Panc1 (cell line): ENCODE data around the gene NAA25. TPM values are rescaled to one million over a fixed set of nuclear protein-coding genes. Genes with fewer than 3 reads are reported as not detected.
"Not testable (repeated sequence)": the region's sequence is repeated elsewhere in the genome, so short reads cannot be mapped to it uniquely, and the experiment has no call there.

Experiments
- ATAC-seq: fragments of 200-7000 bp; cut with Tn5 transposase; 2 replicates; pipeline ENCODE4 v1.9.1; 2020; ENCODE audit warnings: mild to moderate bottlenecking, moderate library complexity
- BruUV-seq: library from RNA; stranded (reverse); fragments of 400-500 nt; replicated peaks from 2 replicates; lab custom pipeline; 2021; lab: Mats Ljungman, UMichigan
- CTCF ChIA-PET: fragments of 300-600 bp; sonication (Branson Sonifier 250); formaldehyde crosslinking; loops from one replicate; lab custom pipeline; 2022; ENCODE audit warnings: antibody characterized with exemption; lab: Charles Lee
- POLR2A ChIA-PET: fragments of 300-600 bp; sonication (Branson Sonifier 250); formaldehyde crosslinking; loops from one replicate; lab custom pipeline; 2022; ENCODE audit warnings: antibody characterized with exemption; lab: Charles Lee
- DNase-seq: peaks from one replicate; pipeline ENCODE4 v3.0.0-alpha.2; 2010; ENCODE audit warnings: low read depth, low spot score
- H3K27ac ChIP-seq: 2 replicates; pipeline ENCODE4 v1.5.1; 2011; ENCODE audit warnings: mild to moderate bottlenecking, low read length, inconsistent platforms
- H3K27me3 ChIP-seq: fragments of 200-500 bp; sonication (Bioruptor generic); 2 replicates; pipeline ENCODE4 v1.6.0; 2014; ENCODE audit warnings: low read length, inconsistent platforms; ENCODE audit not compliant: control insufficient read depth, insufficient read depth
- H3K36me3 ChIP-seq: fragments of 200-500 bp; sonication (Bioruptor generic); 2 replicates; pipeline ENCODE4 v1.5.1; 2014; ENCODE audit warnings: inconsistent platforms, mild to moderate bottlenecking, low read length, moderate library complexity; ENCODE audit not compliant: control insufficient read depth, insufficient read depth
- H3K4me1 ChIP-seq: 2 replicates; pipeline ENCODE4 v1.5.1; 2011; ENCODE audit warnings: inconsistent platforms, mild to moderate bottlenecking, low read length, moderate library complexity; ENCODE audit not compliant: control insufficient read depth, insufficient read depth
- H3K4me3 ChIP-seq, 2 experiments: 2 replicates each; pipeline ENCODE4 v1.5.1; 2011 to 2012; ENCODE audit warnings: low read depth in 2 of 2, low read length in 2 of 2, mild to moderate bottlenecking in 2 of 2, inconsistent platforms in 1 of 2, moderate library complexity in 1 of 2
- H3K9me3 ChIP-seq: fragments of 200-500 bp; sonication (Bioruptor generic); 2 replicates; pipeline ENCODE4 v1.5.1; 2014; ENCODE audit warnings: low read depth, mild to moderate bottlenecking, inconsistent platforms, low read length, moderate library complexity; ENCODE audit not compliant: control insufficient read depth, insufficient read depth
- CTCF ChIP-seq: fragments of 450-650 bp; IDR thresholded peaks from 2 replicates; pipeline ENCODE4 v1.5.1; 2017; ENCODE audit warnings: mild to moderate bottlenecking
- POLR2AphosphoS5 ChIP-seq: IDR thresholded peaks from 2 replicates; pipeline ENCODE4 v1.6.1; 2012; ENCODE audit warnings: mild to moderate bottlenecking, low read depth, low read length, moderate library complexity
- SIN3A ChIP-seq: IDR thresholded peaks from 2 replicates; pipeline ENCODE4 v1.6.1; 2012; ENCODE audit warnings: low read depth, mild to moderate bottlenecking, low read length, moderate library complexity, borderline replicate concordance; ENCODE audit not compliant: insufficient read depth
- TCF7L2 ChIP-seq: IDR thresholded peaks from 2 replicates; pipeline ENCODE4 v1.6.1; 2011; ENCODE audit warnings: mild to moderate bottlenecking, low read depth, low read length, inconsistent platforms
- in situ Hi-C: cut with HindIII; loops from 2 replicates; pipeline ENCODE4 v1.10.0; 2016; ENCODE audit warnings: low sequenced_read_pairs, low pct_unique_long_range_greater_than_20kb
- intact Hi-C: fragments of 100-400 bp; cut with micrococcal nuclease; formaldehyde crosslinking; loops from one replicate; pipeline ENCODE4 v1.10.0; 2022; ENCODE audit not compliant: unreplicated experiment
- total RNA-seq: library from RNA; stranded (reverse); gene quantifications from one replicate; pipeline ENCODE4 v1.2.1, GENCODE V29; 2021; ENCODE audit not compliant: unreplicated experiment
- TF ChIP-seq, protein P1 (sequence below), 2 experiments: IDR thresholded peaks; 2 replicates each; pipeline ENCODE4 v1.6.1; 2011 to 2012; ENCODE audit warnings: low read depth in 2 of 2, control low read depth in 1 of 2, low read length in 1 of 2, mild to moderate bottlenecking in 1 of 2, moderate library complexity in 1 of 2; ENCODE audit not compliant: insufficient read depth in 1 of 2

Gene NAA25
- total RNA-seq, 1 experiment from 2014 or later = 32.2 TPM

DNA sequence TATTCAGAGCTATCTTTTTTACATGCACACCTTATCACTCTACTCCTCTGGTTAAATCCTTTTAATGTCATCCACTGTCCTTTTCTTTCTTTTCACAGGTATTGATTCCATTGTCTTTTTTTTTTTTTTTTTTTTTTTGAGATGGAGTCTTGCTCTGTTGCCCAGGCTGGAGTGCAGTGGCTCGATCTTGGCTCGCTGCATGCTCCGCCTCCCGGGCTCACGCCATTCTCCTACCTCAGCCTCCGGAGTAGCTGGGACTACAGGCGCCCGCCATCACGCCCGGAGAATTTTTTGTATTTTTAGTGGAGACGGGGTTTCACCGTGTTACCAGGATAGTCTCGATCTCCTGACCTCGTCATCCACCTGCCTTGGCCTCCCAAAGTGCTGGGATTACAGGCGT is 8.1 kb downstream of the NAA25 start:
- in situ Hi-C loops, H3K36me3 ChIP-seq, H3K4me1 ChIP-seq, H3K4me3 ChIP-seq, ATAC-seq, H3K27me3 ChIP-seq, H3K9me3 ChIP-seq, H3K27ac ChIP-seq, BruUV-seq, DNase-seq, intact Hi-C loops, CTCF ChIA-PET: not testable (repeated sequence)
- POLR2A ChIA-PET = interaction anchor here (0.7 kb wide), 4 partner anchors 50 to 264 kb away, joined by 7 to 13 read pairs (median 10); no protein-coding TSS in a partner anchor

- intact Hi-C loops = no loop called here
- ATAC-seq = peak; percentile 32; the same call in 1 of the 2 replicates
Measured at GRCh38 chr12:112097641-112098040, 10.9 kb downstream of the NAA25 start.

More at GRCh38 chr12:112097641-112098040, 10.9 kb downstream of the NAA25 start:
- H3K4me3 ChIP-seq = no peak overlapping the region
- H3K27ac ChIP-seq = no peak overlapping the region
- POLR2A ChIA-PET = interaction anchor here (0.7 kb wide), 1 partner anchor 321 kb away, joined by 5 read pairs; no protein-coding TSS in a partner anchor
- TF ChIP-seq, protein P1, sequence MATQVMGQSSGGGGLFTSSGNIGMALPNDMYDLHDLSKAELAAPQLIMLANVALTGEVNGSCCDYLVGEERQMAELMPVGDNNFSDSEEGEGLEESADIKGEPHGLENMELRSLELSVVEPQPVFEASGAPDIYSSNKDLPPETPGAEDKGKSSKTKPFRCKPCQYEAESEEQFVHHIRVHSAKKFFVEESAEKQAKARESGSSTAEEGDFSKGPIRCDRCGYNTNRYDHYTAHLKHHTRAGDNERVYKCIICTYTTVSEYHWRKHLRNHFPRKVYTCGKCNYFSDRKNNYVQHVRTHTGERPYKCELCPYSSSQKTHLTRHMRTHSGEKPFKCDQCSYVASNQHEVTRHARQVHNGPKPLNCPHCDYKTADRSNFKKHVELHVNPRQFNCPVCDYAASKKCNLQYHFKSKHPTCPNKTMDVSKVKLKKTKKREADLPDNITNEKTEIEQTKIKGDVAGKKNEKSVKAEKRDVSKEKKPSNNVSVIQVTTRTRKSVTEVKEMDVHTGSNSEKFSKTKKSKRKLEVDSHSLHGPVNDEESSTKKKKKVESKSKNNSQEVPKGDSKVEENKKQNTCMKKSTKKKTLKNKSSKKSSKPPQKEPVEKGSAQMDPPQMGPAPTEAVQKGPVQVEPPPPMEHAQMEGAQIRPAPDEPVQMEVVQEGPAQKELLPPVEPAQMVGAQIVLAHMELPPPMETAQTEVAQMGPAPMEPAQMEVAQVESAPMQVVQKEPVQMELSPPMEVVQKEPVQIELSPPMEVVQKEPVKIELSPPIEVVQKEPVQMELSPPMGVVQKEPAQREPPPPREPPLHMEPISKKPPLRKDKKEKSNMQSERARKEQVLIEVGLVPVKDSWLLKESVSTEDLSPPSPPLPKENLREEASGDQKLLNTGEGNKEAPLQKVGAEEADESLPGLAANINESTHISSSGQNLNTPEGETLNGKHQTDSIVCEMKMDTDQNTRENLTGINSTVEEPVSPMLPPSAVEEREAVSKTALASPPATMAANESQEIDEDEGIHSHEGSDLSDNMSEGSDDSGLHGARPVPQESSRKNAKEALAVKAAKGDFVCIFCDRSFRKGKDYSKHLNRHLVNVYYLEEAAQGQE (IDR thresholded peaks at IDR 0.05; ENCODE audit: insufficient read depth in 1 of 2, low read depth in 2 of 2, low read length in 1 of 2) = no peak
- TF ChIP-seq POLR2AphosphoS5 (no peak), TCF7L2 (no peak), CTCF (no peak), SIN3A (no peak)
- H3K36me3 ChIP-seq = peaks cover 3% of the 10 kb centered on the region; the same call in 1 of the 2 replicates
- CTCF ChIA-PET = no interaction called here
- peaks cover 8% of the 10 kb centered on the region; the same call in 1 of the 2 replicates for H3K4me1 ChIP-seq
- in situ Hi-C loops = no loop called here
- DNase-seq = no peak
- no TSS peak for BruUV-seq
- no peaks in the 10 kb centered on the region for H3K27me3 ChIP-seq
- no peaks in the 10 kb centered on the region for H3K9me3 ChIP-seq
